DND-41 (cell line): ENCODE data around the gene UROC1.

Experiments
- ATAC-seq: fragments of 200-7000 bp; cut with Tn5 transposase; 3 replicates; pipeline ENCODE4 v1.9.1; 2021; ENCODE audit warnings: low read depth; ENCODE audit not compliant: insufficient read depth
- DNase-seq: peaks from one replicate; pipeline ENCODE4 v3.0.0-alpha.2; 2020
- H2AFZ ChIP-seq: 2 replicates; pipeline ENCODE4 v1.6.0; 2012; ENCODE audit warnings: low read depth, low read length
- H3K27ac ChIP-seq: 2 replicates; pipeline ENCODE4 v1.5.1; 2012; ENCODE audit warnings: low read length, inconsistent platforms
- H3K27me3 ChIP-seq: fragments of 200-600 bp; sonication (generic); 2 replicates; pipeline ENCODE4 v1.6.0; 2012; ENCODE audit warnings: low read length, mild to moderate bottlenecking, inconsistent platforms; ENCODE audit not compliant: insufficient read depth, poor library complexity
- H3K36me3 ChIP-seq: 2 replicates; pipeline ENCODE4 v1.5.1; 2012; ENCODE audit warnings: low read length, inconsistent platforms; ENCODE audit not compliant: insufficient read depth
- H3K4me1 ChIP-seq: 2 replicates; pipeline ENCODE4 v1.5.1; 2012; ENCODE audit warnings: mild to moderate bottlenecking, low read length; ENCODE audit not compliant: insufficient read depth
- H3K4me2 ChIP-seq: 2 replicates; pipeline ENCODE4 v1.6.0; 2012; ENCODE audit warnings: mild to moderate bottlenecking, moderate library complexity, low read length, inconsistent platforms; ENCODE audit not compliant: insufficient read depth
- H3K4me3 ChIP-seq, 2 experiments: fragments of 200-600 bp in 1 of 2; shearing (Covaris generic) in 1 of 2; 2 replicates each; pipeline ENCODE4 v1.5.1; 2012 to 2016; ENCODE audit warnings: inconsistent platforms in 2 of 2, low read length in 2 of 2, mild to moderate bottlenecking in 2 of 2, low read depth in 1 of 2, moderate library complexity in 1 of 2
- H3K79me2 ChIP-seq: 2 replicates; pipeline ENCODE4 v1.6.0; 2012; ENCODE audit warnings: low read length, inconsistent platforms; ENCODE audit not compliant: insufficient read depth
- H3K9ac ChIP-seq: 2 replicates; pipeline ENCODE4 v1.6.0; 2012; ENCODE audit warnings: low read depth, mild to moderate bottlenecking, inconsistent platforms, low read length, moderate library complexity
- H3K9me3 ChIP-seq: 2 replicates; pipeline ENCODE4 v1.5.1; 2012; ENCODE audit warnings: low read length, moderate library complexity, mild to moderate bottlenecking, inconsistent platforms; ENCODE audit not compliant: insufficient read depth, severe bottlenecking
- H4K20me1 ChIP-seq: 2 replicates; pipeline ENCODE4 v1.6.0; 2012; ENCODE audit warnings: low read length; ENCODE audit not compliant: insufficient read depth
- CTCF ChIP-seq: IDR thresholded peaks from 2 replicates; pipeline ENCODE4 v1.5.1; 2012; ENCODE audit warnings: borderline replicate concordance, low read length, moderate library complexity, mild to moderate bottlenecking; ENCODE audit not compliant: poor library complexity, severe bottlenecking; ENCODE audit errors: extremely low read depth
- EZH2 ChIP-seq: IDR thresholded peaks from 3 replicates; pipeline ENCODE4 v1.6.1; 2012; ENCODE audit warnings: borderline replicate concordance, low read depth, mild to moderate bottlenecking, moderate library complexity, low read length, inconsistent platforms; ENCODE audit not compliant: severe bottlenecking

Gene UROC1

GRCh38 chr3:126451511-126451910 is 66.1 kb downstream of the UROC1 start:
- H3K9me3 ChIP-seq: no peaks in the 10 kb centered on the region

GRCh38 chr3:126450744-126451143 is 66.8 kb downstream of the UROC1 start:
- no peak for ATAC-seq
- TF ChIP-seq CTCF (no peak), EZH2 (no peak)
- no peak overlapping the region for H3K9ac ChIP-seq
- no peak for DNase-seq
- no peak overlapping the region for H3K4me2 ChIP-seq
- peaks cover 50% of the 10 kb centered on the region; the same call in 1 of the 2 replicates for H4K20me1 ChIP-seq
- no peaks in the 10 kb centered on the region for H3K9me3 ChIP-seq
- no peak overlapping the region for H3K4me3 ChIP-seq
- no peaks in the 10 kb centered on the region for H3K4me1 ChIP-seq
- peaks cover 11% of the 10 kb centered on the region for H3K79me2 ChIP-seq
- no peak overlapping the region for H3K27ac ChIP-seq
- no peak overlapping the region for H2AFZ ChIP-seq
- H3K36me3 ChIP-seq: peaks cover 81% of the 10 kb centered on the region
- H3K27me3 ChIP-seq: no peaks in the 10 kb centered on the region

More at GRCh38 chr3:126451511-126451910, 66.1 kb downstream of the UROC1 start:
- Histone ChIP-seq H3K27ac (no peak overlapping the region), H3K9ac (no peak overlapping the region), H3K4me1 (no peaks in the 10 kb centered on the region), H3K79me2 (peaks cover 17% of the 10 kb centered on the region), H4K20me1 (peaks cover 56% of the 10 kb centered on the region), H3K27me3 (no peaks in the 10 kb centered on the region), H2AFZ (no peak overlapping the region), H3K4me3 (no peak overlapping the region), H3K4me2 (no peak overlapping the region), H3K36me3 (peaks cover 85% of the 10 kb centered on the region)
- no peak for ATAC-seq
- no peak for DNase-seq
- no peak for TF ChIP-seq EZH2
- no peak for TF ChIP-seq CTCF

GRCh38 chr3:126450219-126450618 is 67.4 kb downstream of the UROC1 start:
- peaks cover 82% of the 10 kb centered on the region for H3K36me3 ChIP-seq
- no peaks in the 10 kb centered on the region for H3K27me3 ChIP-seq

More at GRCh38 chr3:126450219-126450618, 67.4 kb downstream of the UROC1 start:
- ATAC-seq (no peak), DNase-seq (no peak)
- H2AFZ ChIP-seq: no peak overlapping the region
- H3K27ac ChIP-seq: no peak overlapping the region
- H3K9me3 ChIP-seq: no peaks in the 10 kb centered on the region
- no peak overlapping the region for H3K9ac ChIP-seq
- peaks cover 7% of the 10 kb centered on the region for H3K79me2 ChIP-seq
- no peak overlapping the region for H3K4me3 ChIP-seq
- H3K4me2 ChIP-seq: no peak overlapping the region
- no peak for TF ChIP-seq CTCF
- no peak for TF ChIP-seq EZH2
- H4K20me1 ChIP-seq: peaks cover 49% of the 10 kb centered on the region; the same call in 1 of the 2 replicates
- H3K4me1 ChIP-seq: no peaks in the 10 kb centered on the region
